Keratinocyte (primary cell): ENCODE results near the gene KLK8. TPM values are rescaled to one million over a fixed set of nuclear protein-coding genes. Genes with fewer than 3 reads are reported as not detected.

Source experiments
- DNase-seq: peaks from one replicate; pipeline ENCODE4 v3.0.0-alpha.2; 2011; ENCODE audit warnings: low read depth, missing footprints, low spot score
- FAIRE-seq: peaks from 2 replicates; lab custom pipeline; 2011; peaks lifted over from hg19 to GRCh38; lab: Jason Lieb, UNC
- H2AFZ ChIP-seq: 2 replicates; pipeline ENCODE4 v1.6.0; 2012; ENCODE audit warnings: low read length, control low read depth, inconsistent platforms; ENCODE audit not compliant: control insufficient read depth
- H3K27ac ChIP-seq: 2 replicates; pipeline ENCODE4 v1.5.1; 2011; ENCODE audit warnings: low read length; ENCODE audit not compliant: control insufficient read depth, insufficient read depth
- H3K27me3 ChIP-seq: 3 replicates; pipeline ENCODE4 v1.6.0; 2011; ENCODE audit warnings: low read length; ENCODE audit not compliant: control insufficient read depth, insufficient read depth; ENCODE audit errors: extremely low read depth
- H3K36me3 ChIP-seq, 2 experiments: 2 replicates in 1 of 2; 3 replicates in 1 of 2; pipeline ENCODE4 v1.5.1; 2011; ENCODE audit warnings: low read length in 2 of 2, mild to moderate bottlenecking in 1 of 2; ENCODE audit not compliant: control insufficient read depth in 2 of 2, insufficient read depth in 2 of 2; ENCODE audit errors: extremely low read depth in 1 of 2
- H3K4me1 ChIP-seq: 3 replicates; pipeline ENCODE4 v1.5.1; 2011; ENCODE audit warnings: low read length; ENCODE audit not compliant: control insufficient read depth, insufficient read depth; ENCODE audit errors: extremely low read depth
- H3K4me2 ChIP-seq: 3 replicates; pipeline ENCODE4 v1.6.0; 2011; ENCODE audit warnings: low read depth, low read length; ENCODE audit not compliant: control insufficient read depth, insufficient read depth; ENCODE audit errors: extremely low read depth
- H3K4me3 ChIP-seq, 3 experiments: fragments of 200-600 bp in 1 of 3; sonication (generic) in 1 of 3; 2 replicates in 2 of 3; 3 replicates in 1 of 3; pipeline ENCODE4 v1.5.1; 2011 to 2016; ENCODE audit warnings: low read length in 3 of 3, mild to moderate bottlenecking in 3 of 3, control low read depth in 2 of 3, inconsistent platforms in 1 of 3, low read depth in 1 of 3, mixed read lengths in 1 of 3, mixed run types in 1 of 3, moderate library complexity in 1 of 3; ENCODE audit not compliant: control insufficient read depth in 2 of 3, insufficient read depth in 2 of 3; ENCODE audit errors: extremely low read depth in 1 of 3
- H3K79me2 ChIP-seq: 2 replicates; pipeline ENCODE4 v1.6.0; 2012; ENCODE audit warnings: low read length; ENCODE audit not compliant: control insufficient read depth, insufficient read depth
- H3K9ac ChIP-seq: 3 replicates; pipeline ENCODE4 v1.6.0; 2011; ENCODE audit warnings: low read length; ENCODE audit not compliant: control insufficient read depth, insufficient read depth; ENCODE audit errors: extremely low read depth
- H3K9me1 ChIP-seq: 3 replicates; pipeline ENCODE4 v1.6.0; 2011; ENCODE audit warnings: low read length; ENCODE audit not compliant: control insufficient read depth, insufficient read depth; ENCODE audit errors: extremely low read depth
- H3K9me3 ChIP-seq: 2 replicates; pipeline ENCODE4 v1.5.1; 2012; ENCODE audit warnings: low read depth, low read length; ENCODE audit not compliant: control insufficient read depth
- H4K20me1 ChIP-seq: 3 replicates; pipeline ENCODE4 v1.6.0; 2011; ENCODE audit warnings: low read length; ENCODE audit not compliant: control insufficient read depth, insufficient read depth; ENCODE audit errors: extremely low read depth
- EZH2 ChIP-seq: IDR thresholded peaks from one replicate; pipeline ENCODE4 v1.6.1; 2012; ENCODE audit warnings: inconsistent platforms, mild to moderate bottlenecking, low read length, moderate library complexity
- dilution Hi-C: fragments of 300-500 bp; cut with MboI; formaldehyde crosslinking; loops from one replicate; pipeline ENCODE4 v1.7.0; 2020; ENCODE audit warnings: low sequenced_read_pairs; ENCODE audit not compliant: extremely low pct_ligation_motif_present
- polyA plus RNA-seq, 5 experiments: library from polyadenylated mRNA; depleted of rRNA in 3 of 5; stranded (reverse) in 3 of 5; stranded (forward) in 1 of 5; unstranded in 1 of 5; fragments of >200 nt; gene quantifications; 1 replicate in 1 of 5; 2 replicates in 3 of 5; 3 replicates in 1 of 5; pipeline versions ENCODE4 v1.2.1 to v1.2.3, GENCODE V29; 2011 to 2012; ENCODE audit warnings: missing spikeins in 2 of 5, low read depth in 1 of 5, low replicate concordance in 1 of 5
- TF ChIP-seq, protein P1 (sequence below), 3 experiments: IDR thresholded peaks in 1 of 3; conservative IDR thresholded peaks in 1 of 3; optimal IDR thresholded peaks in 1 of 3; 2 replicates in 2 of 3; 3 replicates in 1 of 3; pipeline versions ENCODE3 to v1.5.1; 2011; ENCODE audit warnings: low read length in 3 of 3, mild to moderate bottlenecking in 3 of 3, moderate library complexity in 2 of 3, control low read depth in 1 of 3, inconsistent platforms in 1 of 3; ENCODE audit not compliant: insufficient read depth in 2 of 3; ENCODE audit errors: extremely low read depth in 1 of 3

KLK8 gene
- polyA plus RNA-seq, 1 donor (not counting 4 experiments of a cell fraction or from before 2014, with no cell fraction given): 118 TPM

GRCh38 chr19:50962245-50962644, 39.2 kb downstream of the KLK8 start:
- H3K4me2 ChIP-seq: no peak overlapping the region
- FAIRE-seq: no peak
- no peak overlapping the region for H3K4me3 ChIP-seq
- H3K4me1 ChIP-seq: peaks cover 3% of the 10 kb centered on the region
- no peaks in the 10 kb centered on the region for H3K36me3 ChIP-seq
- H3K9me3 ChIP-seq: peaks cover 3% of the 10 kb centered on the region
- H3K9me1 ChIP-seq: no peaks in the 10 kb centered on the region
- H2AFZ ChIP-seq: no peak overlapping the region
- dilution Hi-C loops: no loop called here
- TF ChIP-seq EZH2: no peak
- TF ChIP-seq, protein P1, sequence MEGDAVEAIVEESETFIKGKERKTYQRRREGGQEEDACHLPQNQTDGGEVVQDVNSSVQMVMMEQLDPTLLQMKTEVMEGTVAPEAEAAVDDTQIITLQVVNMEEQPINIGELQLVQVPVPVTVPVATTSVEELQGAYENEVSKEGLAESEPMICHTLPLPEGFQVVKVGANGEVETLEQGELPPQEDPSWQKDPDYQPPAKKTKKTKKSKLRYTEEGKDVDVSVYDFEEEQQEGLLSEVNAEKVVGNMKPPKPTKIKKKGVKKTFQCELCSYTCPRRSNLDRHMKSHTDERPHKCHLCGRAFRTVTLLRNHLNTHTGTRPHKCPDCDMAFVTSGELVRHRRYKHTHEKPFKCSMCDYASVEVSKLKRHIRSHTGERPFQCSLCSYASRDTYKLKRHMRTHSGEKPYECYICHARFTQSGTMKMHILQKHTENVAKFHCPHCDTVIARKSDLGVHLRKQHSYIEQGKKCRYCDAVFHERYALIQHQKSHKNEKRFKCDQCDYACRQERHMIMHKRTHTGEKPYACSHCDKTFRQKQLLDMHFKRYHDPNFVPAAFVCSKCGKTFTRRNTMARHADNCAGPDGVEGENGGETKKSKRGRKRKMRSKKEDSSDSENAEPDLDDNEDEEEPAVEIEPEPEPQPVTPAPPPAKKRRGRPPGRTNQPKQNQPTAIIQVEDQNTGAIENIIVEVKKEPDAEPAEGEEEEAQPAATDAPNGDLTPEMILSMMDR (optimal IDR thresholded peaks at IDR 0.05 in 1 of 3, IDR thresholded peaks at IDR 0.05 in 1 of 3, conservative IDR thresholded peaks at IDR 0.05 in 1 of 3; ENCODE audit: extremely low read depth in 1 of 3, insufficient read depth in 2 of 3, low read length in 3 of 3): no peak
- peaks cover 4% of the 10 kb centered on the region for H3K27me3 ChIP-seq
- DNase-seq: no peak
- H4K20me1 ChIP-seq: no peaks in the 10 kb centered on the region
- H3K9ac ChIP-seq: no peak overlapping the region
- no peaks in the 10 kb centered on the region for H3K79me2 ChIP-seq
- H3K27ac ChIP-seq: no peak overlapping the region

- peak; percentile 70 for FAIRE-seq
- no peaks in the 10 kb centered on the region for H3K9me1 ChIP-seq
- H3K27me3 ChIP-seq: peaks cover 4% of the 10 kb centered on the region
These were observed 41.5 kb downstream of the KLK8 start for GRCh38 chr19:50959731-50960500.

More at GRCh38 chr19:50959731-50960500, 41.5 kb downstream of the KLK8 start:
- peaks cover 3% of the 10 kb centered on the region for H3K4me1 ChIP-seq
- H3K9me3 ChIP-seq: peaks cover 3% of the 10 kb centered on the region
- no peak overlapping the region for H3K4me3 ChIP-seq
- no peak overlapping the region for H3K4me2 ChIP-seq
- TF ChIP-seq EZH2: no peak
- TF ChIP-seq, protein P1 (optimal IDR thresholded peaks at IDR 0.05 in 1 of 3, IDR thresholded peaks at IDR 0.05 in 1 of 3, conservative IDR thresholded peaks at IDR 0.05 in 1 of 3; ENCODE audit: extremely low read depth in 1 of 3, insufficient read depth in 2 of 3, low read length in 3 of 3): no peak
- H3K36me3 ChIP-seq: no peaks in the 10 kb centered on the region
- H4K20me1 ChIP-seq: no peaks in the 10 kb centered on the region
- H3K79me2 ChIP-seq: no peaks in the 10 kb centered on the region
- no peak overlapping the region for H3K9ac ChIP-seq
- H3K27ac ChIP-seq: no peak overlapping the region
- peak overlapping the region; percentile 30 for H2AFZ ChIP-seq
- dilution Hi-C loops: no loop called here
- no peak for DNase-seq
